GM12801 (cell line): Measurements from ENCODE around the gene FOXN3.

Experiments used
- CTCF ChIP-seq: IDR thresholded peaks from one replicate; pipeline ENCODE4 v1.5.1; 2011; ENCODE audit warnings: control low read depth; ENCODE audit not compliant: insufficient read length; ENCODE audit errors: extremely low read depth

FOXN3 gene

GRCh38 chr14:89454996-89455395 lies 38.0 kb upstream of the FOXN3 start:
- TF ChIP-seq CTCF: no peak

GRCh38 chr14:89452281-89452680 lies 35.2 kb upstream of the FOXN3 start:
- TF ChIP-seq CTCF: no peak

GRCh38 chr14:89451229-89451628 lies 34.2 kb upstream of the FOXN3 start:
- no peak for TF ChIP-seq CTCF

- TF ChIP-seq CTCF: no peak
Measured at GRCh38 chr14:89447182-89447944, 30.3 kb upstream of the FOXN3 start.

- no peak for TF ChIP-seq CTCF
Measured at GRCh38 chr14:89445273-89445973, 28.4 kb upstream of the FOXN3 start.

GRCh38 chr14:89444516-89445125 lies 27.6 kb upstream of the FOXN3 start:
- TF ChIP-seq CTCF: no peak

GRCh38 chr14:89444044-89444443 lies 27.0 kb upstream of the FOXN3 start:
- no peak for TF ChIP-seq CTCF
